Glomerular visceral epithelial cell (primary cell): ENCODE data around the gene FOXD3.

ENCODE experiments used
- DNase-seq: peaks from one replicate; pipeline ENCODE4 v3.0.0-alpha.2; 2016; ENCODE audit errors: extremely low spot score

Gene FOXD3

GRCh38 chr1:63362073-63362472, 39.7 kb downstream of the FOXD3 start:
- DNase-seq: no peak

- DNase-seq: no peak
Measured at GRCh38 chr1:63362578-63362977, 40.2 kb downstream of the FOXD3 start.

GRCh38 chr1:63363014-63363413, 40.6 kb downstream of the FOXD3 start:
- no peak for DNase-seq

- no peak for DNase-seq
Measured at GRCh38 chr1:63366908-63367214, 44.5 kb downstream of the FOXD3 start.

- peak; percentile 98 for DNase-seq
Measured at GRCh38 chr1:63367215-63368103, 45.1 kb downstream of the FOXD3 start, which contains the start of gene ALG6. Gene ALG6, plus strand, starts transcription at chr1:63367627. Its CDS starts 3,351 bp downstream, at chr1:63370978.

- DNase-seq: no peak
Measured at GRCh38 chr1:63368131-63368530, 45.8 kb downstream of the FOXD3 start.
